Thoracic aorta (tissue), 2 donors: ENCODE measurements around the gene GPATCH4. TPM values are rescaled to one million over a fixed set of nuclear protein-coding genes. Genes with fewer than 3 reads are reported as not detected.

Experiments used
- ATAC-seq: fragments of 150-250 bp; one replicate; pipeline ENCODE4 v1.8.0; 2017; ENCODE audit warnings: low read depth; ENCODE audit not compliant: insufficient number of reproducible peaks, low FRiP score
- DNase-seq: peaks from one replicate; pipeline ENCODE4 v3.0.0-alpha.2; 2020; ENCODE audit warnings: low spot score
- H3K27ac ChIP-seq, 2 donors: fragments of 200-600 bp; sonication (generic); 1 replicate in 1 of 2; 2 replicates in 1 of 2; pipeline ENCODE4 v1.5.1; 2016; ENCODE audit warnings: mild to moderate bottlenecking in 2 of 2, moderate library complexity in 2 of 2
- H3K27me3 ChIP-seq: fragments of 200-600 bp; sonication (generic); replicated peaks from 2 replicates; pipeline ENCODE4 v1.6.0; 2016; ENCODE audit warnings: mild to moderate bottlenecking; ENCODE audit not compliant: insufficient read depth
- H3K36me3 ChIP-seq: fragments of 200-600 bp; sonication (generic); one replicate; pipeline ENCODE4 v1.5.1; 2016
- H3K4me1 ChIP-seq, 2 donors: fragments of 200-600 bp; sonication (generic); 1 replicate in 1 of 2; 2 replicates in 1 of 2; pipeline versions ENCODE4 v1.5.1 to v1.6.0; 2016; ENCODE audit warnings: low read depth in 2 of 2, mild to moderate bottlenecking in 1 of 2; ENCODE audit not compliant: control insufficient read depth in 1 of 2
- H3K4me3 ChIP-seq: fragments of 200-600 bp; sonication (generic); 2 replicates; pipeline ENCODE4 v1.5.1; 2016; ENCODE audit warnings: mild to moderate bottlenecking
- H3K9me3 ChIP-seq: fragments of 200-600 bp; sonication (generic); 2 replicates; pipeline ENCODE4 v1.5.1; 2016
- total RNA-seq, 2 donors: library from RNA; depleted of rRNA; stranded (reverse); fragments of >200 nt; gene quantifications; one replicate each; pipeline versions ENCODE4 v1.1.0 to v1.2.3, GENCODE V29; 2016
- TF ChIP-seq, protein P1 (sequence below): fragments of 200-600 bp; sonication (generic); IDR thresholded peaks from one replicate; pipeline ENCODE4 v1.5.1; 2019; ENCODE audit warnings: antibody characterized with exemption

GPATCH4 gene
- total RNA-seq, 2 donors from 2014 or later = 8.1 to 69.3 TPM

DNA sequence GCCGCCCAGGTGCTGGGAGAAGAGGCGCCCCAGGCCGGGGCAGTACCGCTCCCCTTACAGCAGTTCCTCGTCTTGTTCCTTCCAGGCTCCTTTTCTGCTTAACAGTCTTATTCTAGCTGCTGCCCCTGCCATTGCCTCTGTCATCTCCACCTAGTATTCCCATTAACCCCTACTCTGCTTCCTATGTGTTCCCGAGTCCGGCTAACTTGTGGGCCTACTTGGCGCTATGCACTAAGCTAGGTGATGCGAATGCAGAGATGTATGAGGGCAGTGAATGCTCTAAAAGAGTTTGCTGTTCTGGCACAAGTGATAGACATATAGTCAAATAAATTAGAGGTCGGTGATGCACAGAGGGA lies 28.6 kb downstream of the GPATCH4 start:
- Histone ChIP-seq H3K27ac (no peak overlapping the region), H3K27me3 (no peaks in the 10 kb centered on the region), H3K4me1 (peaks cover 0 to 17% of the 10 kb centered on the region in 2 donors), H3K36me3 (no peaks in the 10 kb centered on the region), H3K9me3 (no peaks in the 10 kb centered on the region), H3K4me3 (peak overlapping the region; percentile 65)
- ATAC-seq = no peak
- DNase-seq = no peak
- TF ChIP-seq, protein P1, sequence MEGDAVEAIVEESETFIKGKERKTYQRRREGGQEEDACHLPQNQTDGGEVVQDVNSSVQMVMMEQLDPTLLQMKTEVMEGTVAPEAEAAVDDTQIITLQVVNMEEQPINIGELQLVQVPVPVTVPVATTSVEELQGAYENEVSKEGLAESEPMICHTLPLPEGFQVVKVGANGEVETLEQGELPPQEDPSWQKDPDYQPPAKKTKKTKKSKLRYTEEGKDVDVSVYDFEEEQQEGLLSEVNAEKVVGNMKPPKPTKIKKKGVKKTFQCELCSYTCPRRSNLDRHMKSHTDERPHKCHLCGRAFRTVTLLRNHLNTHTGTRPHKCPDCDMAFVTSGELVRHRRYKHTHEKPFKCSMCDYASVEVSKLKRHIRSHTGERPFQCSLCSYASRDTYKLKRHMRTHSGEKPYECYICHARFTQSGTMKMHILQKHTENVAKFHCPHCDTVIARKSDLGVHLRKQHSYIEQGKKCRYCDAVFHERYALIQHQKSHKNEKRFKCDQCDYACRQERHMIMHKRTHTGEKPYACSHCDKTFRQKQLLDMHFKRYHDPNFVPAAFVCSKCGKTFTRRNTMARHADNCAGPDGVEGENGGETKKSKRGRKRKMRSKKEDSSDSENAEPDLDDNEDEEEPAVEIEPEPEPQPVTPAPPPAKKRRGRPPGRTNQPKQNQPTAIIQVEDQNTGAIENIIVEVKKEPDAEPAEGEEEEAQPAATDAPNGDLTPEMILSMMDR = no peak

DNA sequence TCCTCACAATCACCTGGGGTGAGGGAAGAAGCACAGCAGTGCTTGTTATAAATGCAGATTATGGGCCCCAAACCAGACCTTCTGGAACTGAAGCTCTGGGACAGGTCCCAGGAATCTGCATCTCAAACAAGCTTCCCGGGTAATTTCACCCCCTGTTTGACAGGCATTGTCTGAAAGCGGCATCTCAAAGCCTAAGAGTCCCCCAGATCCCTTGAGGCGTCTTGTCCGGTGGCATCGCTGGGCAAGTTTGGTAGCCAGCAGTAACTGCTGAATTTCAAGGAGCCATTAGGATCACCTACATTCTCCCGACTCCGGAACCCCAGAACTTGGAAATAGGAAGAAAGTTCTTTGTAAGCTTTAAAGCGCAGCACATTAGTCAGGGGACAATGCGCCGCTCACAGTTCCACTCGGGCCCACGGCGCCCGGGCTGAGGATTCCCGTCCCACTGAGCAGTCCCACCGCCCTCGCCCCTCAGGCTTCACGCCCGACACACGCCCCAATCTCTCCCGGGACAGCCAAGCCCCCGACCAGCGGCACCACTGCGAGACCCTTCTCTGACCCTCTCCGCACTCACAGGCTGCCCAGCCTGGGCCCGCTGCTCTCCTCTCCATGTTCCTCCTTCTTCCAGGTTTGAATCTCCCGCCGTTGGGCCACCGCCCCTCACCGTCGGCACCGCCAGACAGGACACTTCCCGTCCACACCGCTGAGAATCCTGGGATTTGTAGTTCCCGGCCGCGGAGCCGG lies 29.2 kb downstream of the GPATCH4 start, which contains the start of gene IQGAP3:
Gene IQGAP3, minus strand, starts transcription at position 647 of the 744 bp plus-strand sequence. Its CDS starts 36 bp downstream, at position 611.
- peak; percentile 59 for ATAC-seq
- DNase-seq = no peak
- H3K4me3 ChIP-seq = peak within 1 kb of the TSS; percentile 65
- H3K9me3 ChIP-seq = no peaks in the 10 kb centered on the region
- H3K27ac ChIP-seq = no peak within 1 kb of the TSS
- H3K36me3 ChIP-seq = no peaks in the 10 kb centered on the region
- H3K4me1 ChIP-seq = peaks cover 0 to 17% of the 10 kb centered on the region in 2 donors
- no peaks in the 10 kb centered on the region for H3K27me3 ChIP-seq
- TF ChIP-seq, protein P1 = no peak

DNA sequence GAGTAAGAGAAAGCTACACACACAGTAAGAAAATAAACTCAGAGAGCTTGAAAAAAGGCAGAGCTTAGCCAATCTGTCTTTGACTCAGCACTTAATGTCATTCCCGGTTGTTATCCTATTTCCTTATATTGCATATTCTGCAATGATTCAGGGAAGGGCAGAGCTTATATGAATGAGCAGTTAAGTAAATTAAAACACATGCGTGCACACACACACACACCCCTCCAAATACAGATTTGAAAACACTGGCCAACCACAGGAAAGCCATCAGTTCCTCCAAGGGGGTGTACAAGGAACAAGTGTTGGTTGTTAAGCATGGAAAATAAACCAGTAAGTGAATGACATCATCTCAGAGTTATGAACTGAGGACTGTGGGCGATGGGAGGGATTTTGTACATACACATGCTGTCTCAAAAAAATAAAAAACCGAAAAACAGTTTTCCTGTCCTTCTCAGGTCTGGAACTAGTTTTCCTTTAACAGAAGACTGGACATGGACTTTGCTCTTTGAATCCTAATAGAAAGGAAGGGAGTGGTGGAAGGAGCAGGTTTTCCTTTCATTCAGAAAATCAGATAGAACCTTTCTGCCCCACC lies 29.9 kb downstream of the GPATCH4 start:
- H3K4me1 ChIP-seq = peaks cover 0 to 17% of the 10 kb centered on the region in 2 donors
- no peaks in the 10 kb centered on the region for H3K9me3 ChIP-seq
- no peaks in the 10 kb centered on the region for H3K27me3 ChIP-seq
- ATAC-seq = no peak
- H3K4me3 ChIP-seq = no peak overlapping the region
- H3K27ac ChIP-seq = no peak overlapping the region
- no peak for DNase-seq
- H3K36me3 ChIP-seq = no peaks in the 10 kb centered on the region
- TF ChIP-seq, protein P1 = no peak

DNA sequence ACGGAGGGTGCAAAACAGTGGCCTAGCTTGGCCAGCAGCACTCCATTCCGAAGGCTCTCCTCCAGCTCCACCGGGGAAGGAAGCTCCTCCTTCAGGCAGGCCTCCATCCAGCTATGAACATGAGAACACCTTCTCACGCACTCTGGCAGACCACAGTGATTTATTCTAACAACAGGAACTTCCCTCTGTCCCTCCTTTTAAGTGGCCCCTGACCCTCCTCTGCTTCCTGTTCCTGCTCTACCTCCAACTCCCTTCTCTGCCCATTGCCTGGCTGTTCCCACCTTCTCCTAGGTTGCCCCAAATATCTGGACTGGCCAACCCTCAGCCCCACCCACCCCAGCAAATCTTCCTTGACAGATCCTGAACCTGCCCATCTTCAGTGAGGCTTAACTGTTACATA lies 34.8 kb downstream of the GPATCH4 start:
- no peak for ATAC-seq
- no peak for DNase-seq
- H3K27me3 ChIP-seq = no peaks in the 10 kb centered on the region
- peaks cover 0 to 2% of the 10 kb centered on the region in 2 donors for H3K4me1 ChIP-seq
- H3K36me3 ChIP-seq = no peaks in the 10 kb centered on the region
- no peak overlapping the region for H3K27ac ChIP-seq
- TF ChIP-seq, protein P1 = no peak
- no peaks in the 10 kb centered on the region for H3K9me3 ChIP-seq
- H3K4me3 ChIP-seq = no peak overlapping the region

DNA sequence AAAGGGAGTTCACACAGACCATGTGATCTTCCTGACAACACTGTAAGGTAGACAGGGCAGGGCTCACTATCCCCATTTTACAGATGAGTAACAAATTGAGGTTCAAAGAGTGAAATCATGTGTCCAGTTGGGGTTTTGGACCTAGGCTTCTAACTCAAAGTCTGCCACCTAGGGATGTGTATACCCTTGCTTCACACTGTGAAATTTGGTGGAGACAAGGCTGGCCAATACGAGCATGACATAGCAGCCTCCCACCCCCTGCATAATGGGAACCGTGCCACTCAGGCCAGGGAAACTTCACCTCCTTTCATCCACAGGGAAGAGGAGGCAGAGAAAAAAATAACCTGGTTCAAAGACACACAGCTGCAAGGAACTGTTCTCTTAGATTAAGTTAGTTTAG lies 35.8 kb downstream of the GPATCH4 start:
- no peaks in the 10 kb centered on the region for H3K36me3 ChIP-seq
- no peaks in the 10 kb centered on the region for H3K4me1 ChIP-seq
- ATAC-seq = no peak
- H3K9me3 ChIP-seq = no peaks in the 10 kb centered on the region
- H3K4me3 ChIP-seq = no peak overlapping the region
- H3K27me3 ChIP-seq = no peaks in the 10 kb centered on the region
- TF ChIP-seq, protein P1 = no peak
- H3K27ac ChIP-seq = no peak overlapping the region
- no peak for DNase-seq
